Lower lobe of right lung (tissue), 2 donors: ENCODE measurements around the gene BABAM2. TPM values are rescaled to one million over a fixed set of nuclear protein-coding genes. Genes with fewer than 3 reads are reported as not detected.

Experiments
- ATAC-seq, 2 donors: fragments of 200-7000 bp; cut with Tn5 transposase; one replicate each; pipeline ENCODE4 v1.9.1; 2020 to 2022; ENCODE audit warnings: mild to moderate bottlenecking in 2 of 2, moderate library complexity in 2 of 2
- DNase-seq: peaks from one replicate; pipeline ENCODE4 v3.0.0-alpha.2; 2020
- H3K27ac ChIP-seq: fragments of 200-600 bp; one replicate; pipeline ENCODE4 v1.8.0; 2022
- H3K27me3 ChIP-seq: fragments of 200-600 bp; one replicate; pipeline ENCODE4 v1.8.0; 2022; ENCODE audit warnings: low read depth
- H3K36me3 ChIP-seq: fragments of 200-600 bp; one replicate; pipeline ENCODE4 v1.8.0; 2022; ENCODE audit warnings: mild to moderate bottlenecking
- H3K4me1 ChIP-seq: fragments of 200-600 bp; one replicate; pipeline ENCODE4 v1.8.0; 2022
- H3K4me3 ChIP-seq: fragments of 200-600 bp; one replicate; pipeline ENCODE4 v1.8.0; 2022; ENCODE audit warnings: mild to moderate bottlenecking
- H3K9me3 ChIP-seq: fragments of 200-600 bp; one replicate; pipeline ENCODE4 v1.8.0; 2022
- intact Hi-C: fragments of 100-400 bp; cut with DNase I; formaldehyde crosslinking; loops from one replicate; pipeline ENCODE4 v1.11.0; 2022
- total RNA-seq: library from RNA; stranded (reverse); fragmentation: NEBNext Ultra II Directional; extraction: Animal tissue kit (Norgen Biotek cat#: 25700); gene quantifications from one replicate; pipeline ENCODE4 v1.2.1, GENCODE V29; 2021
- TF ChIP-seq, protein P1 (sequence below): fragments of 200-600 bp; IDR thresholded peaks from one replicate; pipeline ENCODE4 v1.8.0; 2022; ENCODE audit warnings: antibody characterized with exemption, mild to moderate bottlenecking
- donor health status: DM: no; HTN: yes; CAD: no; lungs with severe emphysema.

BABAM2 gene
- total RNA-seq, 1 donor from 2014 or later, result 39.5 TPM

DNA sequence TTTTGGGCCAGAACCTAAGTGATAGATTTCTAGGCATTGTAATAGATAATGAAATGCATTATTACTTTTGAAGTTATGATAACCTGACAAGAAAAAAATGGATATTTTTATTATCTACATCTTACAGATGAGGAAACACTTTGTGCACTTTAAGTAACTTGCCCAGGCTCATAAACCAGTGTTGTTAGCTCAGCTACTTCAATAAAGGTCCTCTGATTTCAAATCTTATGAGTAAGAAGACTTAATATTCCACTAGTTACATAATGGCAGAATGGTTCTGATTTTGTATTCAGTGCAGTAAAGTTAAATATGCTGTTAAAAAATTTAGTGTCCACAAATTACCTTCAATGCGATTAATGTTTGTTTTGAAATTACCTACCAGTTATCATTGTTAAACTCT lies 199.0 kb downstream of the BABAM2 start:
- no peaks in the 10 kb centered on the region for H3K9me3 ChIP-seq
- H3K27me3 ChIP-seq, result no peaks in the 10 kb centered on the region
- no peaks in the 10 kb centered on the region for H3K4me1 ChIP-seq
- no peak for ATAC-seq
- intact Hi-C loops, result no loop called here
- H3K36me3 ChIP-seq, result no peaks in the 10 kb centered on the region
- TF ChIP-seq, protein P1, sequence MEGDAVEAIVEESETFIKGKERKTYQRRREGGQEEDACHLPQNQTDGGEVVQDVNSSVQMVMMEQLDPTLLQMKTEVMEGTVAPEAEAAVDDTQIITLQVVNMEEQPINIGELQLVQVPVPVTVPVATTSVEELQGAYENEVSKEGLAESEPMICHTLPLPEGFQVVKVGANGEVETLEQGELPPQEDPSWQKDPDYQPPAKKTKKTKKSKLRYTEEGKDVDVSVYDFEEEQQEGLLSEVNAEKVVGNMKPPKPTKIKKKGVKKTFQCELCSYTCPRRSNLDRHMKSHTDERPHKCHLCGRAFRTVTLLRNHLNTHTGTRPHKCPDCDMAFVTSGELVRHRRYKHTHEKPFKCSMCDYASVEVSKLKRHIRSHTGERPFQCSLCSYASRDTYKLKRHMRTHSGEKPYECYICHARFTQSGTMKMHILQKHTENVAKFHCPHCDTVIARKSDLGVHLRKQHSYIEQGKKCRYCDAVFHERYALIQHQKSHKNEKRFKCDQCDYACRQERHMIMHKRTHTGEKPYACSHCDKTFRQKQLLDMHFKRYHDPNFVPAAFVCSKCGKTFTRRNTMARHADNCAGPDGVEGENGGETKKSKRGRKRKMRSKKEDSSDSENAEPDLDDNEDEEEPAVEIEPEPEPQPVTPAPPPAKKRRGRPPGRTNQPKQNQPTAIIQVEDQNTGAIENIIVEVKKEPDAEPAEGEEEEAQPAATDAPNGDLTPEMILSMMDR, result no peak
- no peak for DNase-seq
- H3K27ac ChIP-seq, result no peak overlapping the region
- no peak overlapping the region for H3K4me3 ChIP-seq

DNA sequence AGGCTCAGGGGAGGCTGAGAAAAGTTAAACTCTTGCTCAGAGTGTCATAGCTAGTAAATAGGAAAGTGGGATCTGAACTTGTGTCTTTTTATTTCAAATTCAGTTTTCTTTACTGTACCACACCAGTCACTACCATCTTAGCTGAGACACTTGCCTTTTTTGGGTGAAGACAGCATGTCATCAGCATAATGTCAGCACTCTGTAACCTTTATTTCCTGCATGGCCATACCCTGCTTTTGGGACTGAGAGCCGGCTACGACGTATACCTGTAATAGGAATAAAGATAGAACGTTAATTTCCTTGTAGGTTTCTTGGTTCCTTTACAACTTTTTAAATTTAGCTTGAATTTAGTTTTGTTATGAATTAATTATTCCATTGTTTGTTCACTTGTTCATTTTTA lies 202.8 kb downstream of the BABAM2 start:
- DNase-seq (no peak), ATAC-seq (no peak)
- H3K27me3 ChIP-seq, result no peaks in the 10 kb centered on the region
- H3K27ac ChIP-seq, result no peak overlapping the region
- H3K36me3 ChIP-seq, result no peaks in the 10 kb centered on the region
- intact Hi-C loops, result no loop called here
- TF ChIP-seq, protein P1, result no peak
- H3K4me3 ChIP-seq, result no peak overlapping the region
- H3K4me1 ChIP-seq, result no peaks in the 10 kb centered on the region
- H3K9me3 ChIP-seq, result no peaks in the 10 kb centered on the region

DNA sequence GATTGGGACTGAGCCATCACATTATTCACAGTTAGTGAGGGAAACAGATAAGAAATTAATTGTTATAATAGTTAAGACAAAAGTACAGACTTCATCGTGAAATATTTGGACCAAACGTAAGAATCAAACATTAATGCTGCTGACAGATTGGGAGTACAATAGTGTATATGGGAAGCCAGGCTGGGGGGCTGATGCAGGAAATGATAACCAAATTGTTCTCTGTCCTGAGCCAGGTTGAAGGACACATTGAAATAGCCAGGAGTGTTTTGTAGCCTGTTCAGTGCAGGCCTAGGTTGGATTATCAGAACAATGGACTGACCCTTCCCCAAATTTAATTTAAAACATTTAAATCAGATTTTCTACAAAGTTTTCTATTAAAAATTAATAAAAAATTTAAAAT lies 203.2 kb downstream of the BABAM2 start:
- H3K27me3 ChIP-seq, result no peaks in the 10 kb centered on the region
- no peak overlapping the region for H3K27ac ChIP-seq
- ATAC-seq (no peak), DNase-seq (no peak)
- H3K9me3 ChIP-seq, result no peaks in the 10 kb centered on the region
- intact Hi-C loops, result no loop called here
- TF ChIP-seq, protein P1, result no peak
- no peaks in the 10 kb centered on the region for H3K36me3 ChIP-seq
- no peaks in the 10 kb centered on the region for H3K4me1 ChIP-seq
- H3K4me3 ChIP-seq, result no peak overlapping the region

DNA sequence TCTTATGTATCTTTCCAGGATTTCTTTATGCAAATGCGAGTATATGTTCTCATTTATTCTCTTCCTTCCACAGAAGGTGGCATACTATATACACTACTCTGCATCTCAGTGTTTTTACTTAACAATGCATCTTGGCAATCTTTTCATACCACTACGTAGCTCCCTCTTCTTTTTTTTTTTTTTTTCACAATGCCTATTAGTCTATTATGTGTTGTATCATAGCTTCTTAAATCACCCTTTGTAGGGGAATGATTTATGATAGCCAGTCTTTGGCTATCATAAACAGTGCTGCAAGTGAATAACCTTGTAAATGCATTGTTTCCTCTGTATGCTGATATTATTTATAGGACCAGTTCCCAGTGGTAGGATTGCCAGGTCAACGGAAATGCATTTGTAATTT lies 204.2 kb downstream of the BABAM2 start:
- intact Hi-C loops, result no loop called here
- H3K27me3 ChIP-seq, result no peaks in the 10 kb centered on the region
- no peak for ATAC-seq

DNA sequence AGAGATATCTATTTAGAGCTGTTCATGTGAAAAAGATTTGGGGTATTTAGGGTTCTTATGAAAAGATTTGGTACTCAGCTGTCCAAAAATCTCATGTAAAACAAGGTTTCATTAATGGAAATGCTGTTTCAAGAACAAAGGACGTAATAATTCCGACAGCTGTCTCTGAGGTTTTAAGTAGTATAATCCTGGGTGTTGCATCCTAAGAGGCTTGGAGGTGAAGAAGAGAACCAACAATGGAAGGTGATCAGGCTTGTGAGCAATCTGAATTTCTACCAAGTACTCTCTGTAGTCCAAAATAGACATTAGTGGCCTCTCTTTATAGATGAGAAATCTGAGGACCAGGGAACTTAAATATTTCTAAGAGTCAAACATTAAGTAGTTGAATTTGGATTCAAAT lies 205.1 kb downstream of the BABAM2 start:
- Histone ChIP-seq H3K4me3 (no peak overlapping the region), H3K4me1 (no peaks in the 10 kb centered on the region), H3K27ac (no peak overlapping the region), H3K9me3 (no peaks in the 10 kb centered on the region), H3K36me3 (no peaks in the 10 kb centered on the region), H3K27me3 (no peaks in the 10 kb centered on the region)
- intact Hi-C loops, result no loop called here
- TF ChIP-seq, protein P1, result no peak
- DNase-seq (no peak), ATAC-seq (no peak)

More for the DNA sequence above, 204.2 kb downstream of the BABAM2 start:
- Histone ChIP-seq H3K36me3 (no peaks in the 10 kb centered on the region), H3K4me3 (no peak overlapping the region), H3K9me3 (no peaks in the 10 kb centered on the region), H3K4me1 (no peaks in the 10 kb centered on the region), H3K27ac (no peak overlapping the region)
- no peak for DNase-seq
- TF ChIP-seq, protein P1, result no peak

DNA sequence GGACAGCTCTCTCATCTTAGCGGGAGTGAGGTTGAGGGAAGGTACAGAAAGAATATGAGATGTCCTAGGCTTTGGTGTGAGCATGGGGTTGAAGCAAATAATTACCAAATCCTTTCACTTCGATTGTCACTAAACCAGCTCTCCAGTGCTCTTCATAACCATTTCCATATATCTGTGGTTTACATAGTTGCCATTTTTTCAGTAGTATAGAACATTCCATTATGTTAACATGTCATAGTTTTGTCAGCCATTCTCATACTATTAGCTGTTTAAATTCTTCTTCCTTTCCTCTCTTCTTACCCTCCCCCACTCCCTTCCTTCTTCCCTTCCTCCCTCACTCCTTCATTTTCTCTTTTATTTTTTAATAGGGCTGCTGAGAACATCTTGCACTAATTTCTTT lies 205.9 kb downstream of the BABAM2 start:
- Histone ChIP-seq H3K4me1 (no peaks in the 10 kb centered on the region), H3K27ac (no peak overlapping the region), H3K27me3 (no peaks in the 10 kb centered on the region), H3K9me3 (no peaks in the 10 kb centered on the region), H3K4me3 (no peak overlapping the region), H3K36me3 (no peaks in the 10 kb centered on the region)
- no peak for DNase-seq
- intact Hi-C loops, result no loop called here
- TF ChIP-seq, protein P1, result no peak
- no peak for ATAC-seq
